ENCODE data around the gene OR2J3.
"Not testable (repeated sequence)": the region's sequence is repeated elsewhere in the genome, so short reads cannot be mapped to it uniquely, and the experiment has no call there.

OR2J3 gene
- total RNA-seq = 0 reads per million in 2 donors

DNA sequence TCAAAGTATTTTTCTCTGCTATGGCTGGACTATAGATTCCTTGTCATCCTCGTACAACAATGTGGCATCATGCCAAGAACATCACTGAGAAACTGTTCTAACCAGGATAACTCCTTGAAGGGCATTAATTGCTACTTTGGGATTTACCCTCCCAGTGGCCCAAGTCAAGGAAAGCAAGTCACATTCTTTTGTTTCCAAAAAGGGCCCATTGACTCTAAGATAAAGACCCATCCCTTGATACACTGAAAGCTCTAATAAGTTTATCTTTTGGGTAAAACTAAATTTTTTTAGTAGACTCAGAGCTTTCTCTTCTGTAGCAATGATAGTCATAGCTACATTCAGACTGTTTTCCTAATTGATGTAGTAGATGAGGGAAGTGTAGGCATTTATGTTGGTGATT is at the start of gene OR2J3:
TSS of gene OR2J3 (plus strand) at position 301 of the 400 bp plus-strand sequence. CDS start 3,833 bp downstream, outside the sequence.
- no peak for DNase-seq

DNA sequence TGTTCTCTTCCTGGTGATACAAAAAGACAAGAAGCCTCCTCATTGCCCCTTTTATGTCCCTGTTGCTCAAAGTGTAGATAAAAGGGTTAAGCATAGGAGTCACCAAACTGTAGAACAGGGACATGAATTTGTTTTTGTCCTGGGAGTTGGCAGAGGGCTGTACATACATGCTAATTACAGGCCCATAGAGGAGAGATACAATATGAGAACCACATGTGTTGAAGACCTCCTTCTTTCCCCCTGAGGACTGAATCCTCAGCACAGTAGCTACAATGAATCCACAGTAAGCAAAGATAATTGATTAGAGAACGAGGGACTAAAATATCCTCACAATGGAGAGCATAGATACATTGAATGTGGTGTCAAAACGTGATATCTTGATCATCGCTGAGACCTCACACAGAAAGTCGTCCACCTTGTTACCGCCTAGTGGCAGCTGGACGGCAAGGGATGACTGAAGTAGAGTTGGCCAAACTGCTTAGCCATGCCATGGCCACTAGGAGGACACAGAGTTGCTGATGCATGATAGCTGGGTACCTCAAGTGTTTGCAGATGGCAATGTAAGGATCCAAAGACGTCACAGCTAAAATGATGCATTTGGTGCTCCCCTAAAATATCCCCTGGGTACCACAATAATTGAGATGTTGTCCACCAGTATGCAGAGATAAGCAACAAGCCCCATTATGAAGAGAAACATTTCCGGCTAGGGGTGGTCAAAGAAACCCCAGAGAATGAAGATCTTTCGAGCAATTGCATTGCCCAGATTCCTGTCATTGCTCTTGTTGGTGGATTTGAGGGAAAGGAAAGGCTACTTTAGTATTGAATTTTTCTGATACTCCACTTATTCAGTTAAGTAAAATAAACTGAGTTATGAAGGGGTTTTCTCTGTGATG is 35.8 kb upstream of the OR2J3 start:
- no peak for DNase-seq

DNA sequence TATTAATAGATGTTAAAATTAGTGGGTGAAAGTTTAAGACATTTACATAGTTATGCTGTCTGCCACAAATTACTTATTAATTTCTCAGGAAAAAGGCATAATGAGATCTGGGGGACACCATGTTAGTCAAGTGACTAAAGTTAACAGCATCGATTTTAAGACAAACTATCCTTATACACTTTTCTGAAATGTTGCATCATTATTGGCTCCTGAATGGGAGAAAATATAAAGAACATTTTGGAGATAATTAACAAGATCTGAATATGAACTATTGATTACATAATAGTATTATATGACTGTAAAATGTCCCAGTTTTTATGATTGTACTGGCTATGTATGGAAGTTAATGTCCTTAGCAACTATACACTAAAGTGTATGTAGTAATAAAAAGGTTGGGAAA is 28.7 kb upstream of the OR2J3 start:
- DNase-seq = no peak

DNA sequence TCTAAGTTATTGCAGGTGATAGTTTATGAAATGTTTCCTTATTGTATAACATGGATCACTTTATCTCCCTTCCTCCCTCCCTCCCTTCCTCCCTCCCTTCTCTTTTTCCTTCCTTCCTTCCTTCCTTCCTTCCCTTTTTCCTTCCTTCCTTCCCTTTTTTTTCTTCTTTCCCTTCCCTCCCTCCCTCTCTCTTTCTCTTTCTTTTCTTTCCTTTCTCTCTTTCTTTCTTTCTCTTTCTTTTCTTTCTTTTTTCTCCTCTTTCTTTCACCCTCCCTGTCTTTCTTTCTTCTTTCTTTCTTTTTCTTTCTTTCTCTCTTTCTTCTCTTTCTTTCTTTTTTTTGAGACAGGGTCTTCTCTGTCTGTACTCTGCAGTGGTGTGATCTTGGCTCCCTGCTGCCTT is 26.5 kb upstream of the OR2J3 start:
- DNase-seq = no peak

DNA sequence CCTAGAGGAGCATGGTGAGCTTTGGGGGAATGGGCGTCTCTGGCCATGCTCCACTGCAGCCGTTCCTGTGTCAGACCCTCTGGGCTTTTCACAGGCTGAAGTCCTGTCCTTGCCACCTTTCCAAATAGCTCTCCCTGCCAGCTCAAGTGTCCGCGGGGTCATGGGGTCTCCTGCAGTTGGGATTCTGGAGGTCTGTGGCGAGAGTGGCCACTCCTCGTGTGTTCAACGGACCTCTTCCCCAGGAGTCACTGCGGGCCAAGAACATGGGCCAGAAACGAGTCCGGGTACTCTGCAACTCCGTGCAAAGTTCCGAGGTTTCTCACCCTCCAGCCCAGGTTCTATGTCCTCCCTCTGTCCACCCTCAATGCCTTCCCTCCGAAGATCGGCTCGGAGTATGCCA is 25.4 kb upstream of the OR2J3 start:
- no peak for DNase-seq

DNA sequence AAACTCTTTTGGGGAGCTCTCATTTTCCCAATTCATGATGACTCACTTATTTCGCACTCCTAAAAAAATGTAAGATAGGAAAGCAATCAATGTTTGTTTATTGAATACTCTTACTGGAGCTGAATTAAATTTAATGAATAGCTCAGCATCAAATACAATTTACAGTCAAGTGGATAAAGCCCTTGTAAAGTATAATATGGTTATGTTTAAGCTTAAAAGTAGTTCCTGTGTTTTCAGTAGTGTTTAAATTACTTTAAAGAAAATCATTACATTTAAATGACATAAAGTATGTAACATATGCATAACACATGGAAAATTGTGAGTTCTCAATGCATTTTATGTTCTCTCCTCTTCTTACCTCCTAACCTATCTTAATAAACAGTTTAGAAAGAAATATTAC is 20.6 kb upstream of the OR2J3 start, which contains the start of gene OR2B3:
TSS of gene OR2B3 (minus strand) at position 101 of the 400 bp plus-strand sequence. CDS start at position 36, 65 bp downstream.
- DNase-seq = no peak

DNA sequence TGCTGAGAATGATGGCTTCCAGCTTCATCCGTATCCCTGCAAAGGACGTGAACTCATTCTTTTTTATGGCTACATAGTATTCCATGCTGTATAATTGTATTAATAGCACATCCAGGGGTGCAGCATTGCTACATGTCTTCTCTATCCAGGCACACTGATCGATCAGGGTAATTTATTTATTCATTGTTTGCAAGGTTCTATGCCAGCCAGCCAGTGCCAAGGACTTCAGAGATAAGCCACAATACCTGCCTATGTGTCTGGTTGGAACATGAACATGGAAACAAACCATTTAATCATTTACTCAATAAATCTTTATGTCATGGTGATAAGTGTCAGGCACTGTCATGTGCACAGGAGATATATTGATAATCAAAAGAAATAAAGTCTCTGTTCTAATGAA is 14.9 kb upstream of the OR2J3 start:
- no peak for DNase-seq

DNA sequence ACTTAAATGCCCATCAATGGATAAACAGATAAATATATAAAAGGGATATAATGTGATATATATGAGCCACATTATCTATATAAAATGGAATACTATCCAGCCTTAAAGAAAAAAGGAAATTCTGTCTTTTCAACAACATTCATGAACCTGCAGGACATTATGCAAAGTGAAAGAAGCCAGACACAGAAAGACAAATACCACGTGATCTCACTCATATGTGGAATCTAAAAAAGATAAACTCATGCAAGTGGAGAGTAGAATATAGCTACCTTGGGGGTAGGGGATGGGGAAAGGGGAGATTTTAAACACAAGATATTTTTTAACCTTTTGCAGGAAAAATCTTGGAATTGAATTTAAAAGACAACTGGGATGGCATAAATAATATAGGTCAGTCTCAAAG is 10.1 kb upstream of the OR2J3 start:
- DNase-seq = no peak

DNA sequence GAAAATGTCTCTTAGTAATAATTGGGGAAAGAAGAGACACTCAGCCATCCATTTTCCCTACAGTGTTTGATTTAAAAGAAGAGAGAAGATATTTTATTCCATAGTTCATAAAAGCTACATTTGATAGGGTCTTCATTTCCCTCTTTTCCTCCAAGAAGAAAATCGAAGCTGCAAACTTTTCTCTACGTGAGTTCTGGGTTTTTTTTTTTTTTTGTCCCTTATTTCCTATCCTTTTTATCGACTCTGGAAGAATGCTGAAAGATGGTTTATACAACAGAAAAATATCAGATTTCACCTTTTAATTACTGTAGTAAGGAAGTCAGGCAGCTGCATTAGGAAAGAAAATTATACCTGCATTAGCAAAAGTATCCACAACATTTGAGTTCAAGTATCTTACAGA is 8.7 kb upstream of the OR2J3 start, which contains the start of gene OR2J1:
TSS of gene OR2J1 (plus strand) at position 301 of the 400 bp plus-strand sequence. CDS start 1,453 bp downstream, outside the sequence.
- no peak for DNase-seq

DNA sequence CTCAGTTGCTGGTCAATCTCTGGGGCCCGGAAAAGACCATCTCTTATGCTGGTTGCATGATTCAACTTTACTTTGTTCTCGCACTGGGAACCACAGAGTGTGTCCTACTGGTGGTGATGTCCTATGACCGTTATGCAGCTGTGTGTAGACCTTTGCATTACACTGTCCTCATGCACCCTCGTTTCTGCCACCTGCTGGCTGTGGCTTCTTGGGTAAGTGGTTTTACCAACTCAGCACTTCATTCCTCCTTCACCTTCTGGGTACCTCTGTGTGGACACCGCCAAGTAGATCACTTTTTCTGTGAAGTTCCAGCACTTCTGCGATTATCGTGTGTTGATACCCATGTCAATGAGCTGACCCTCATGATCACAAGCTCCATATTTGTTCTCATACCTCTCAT is 4.3 kb downstream of the OR2J3 start:
- no peak for DNase-seq

DNA sequence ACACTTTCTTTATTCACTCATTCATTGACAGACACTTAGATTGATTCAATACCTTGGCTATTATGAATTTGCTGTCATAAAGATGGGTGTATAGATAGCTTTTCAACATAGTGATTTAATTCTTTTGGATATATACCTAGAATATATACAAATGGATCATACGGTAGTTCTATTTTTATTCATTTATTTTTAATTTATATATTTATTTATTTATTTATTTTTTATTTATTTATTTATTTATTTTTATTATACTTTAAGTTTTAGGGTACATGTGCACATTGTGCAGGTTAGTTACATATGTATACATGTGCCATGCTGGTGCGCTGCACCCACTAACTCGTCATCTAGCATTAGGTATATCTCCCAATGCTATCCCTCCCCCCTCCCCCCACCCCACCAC is 7.1 kb downstream of the OR2J3 start:
- not testable (repeated sequence) for DNase-seq

DNA sequence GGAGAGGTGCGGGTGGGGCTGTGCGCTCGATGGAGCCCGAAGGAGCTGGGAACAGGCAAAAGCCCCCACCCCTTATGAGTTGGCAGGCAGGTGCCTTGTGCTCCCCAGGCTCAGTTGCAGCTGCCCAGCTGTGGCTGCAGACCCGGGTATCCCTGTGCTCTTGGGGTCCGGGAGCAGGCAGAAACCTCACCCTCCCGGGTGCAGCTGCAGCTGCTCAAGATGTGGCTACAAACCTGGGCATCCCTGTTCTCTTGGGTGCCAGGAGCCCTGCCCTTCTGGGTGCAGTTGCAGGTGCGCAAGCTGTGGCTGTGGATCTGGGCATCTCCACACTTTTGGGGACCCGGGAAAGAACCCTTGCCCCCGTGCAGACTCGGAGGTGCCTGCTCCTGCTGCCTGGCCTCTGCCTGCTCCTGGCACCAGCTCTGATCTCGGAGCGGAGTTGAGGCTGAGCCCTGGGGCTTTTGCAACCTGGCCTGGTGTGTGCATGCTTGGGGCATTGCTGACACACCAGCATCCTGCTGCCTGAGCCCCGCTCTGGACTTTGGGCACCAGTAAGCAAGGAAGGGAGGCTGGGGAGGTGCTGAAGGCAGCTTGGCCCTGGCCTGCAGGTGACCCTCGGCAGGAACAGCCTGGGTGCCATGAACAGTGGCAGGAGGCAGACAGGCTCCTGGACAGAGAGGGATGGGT is 21.6 kb downstream of the OR2J3 start:
- no peak for DNase-seq

DNA sequence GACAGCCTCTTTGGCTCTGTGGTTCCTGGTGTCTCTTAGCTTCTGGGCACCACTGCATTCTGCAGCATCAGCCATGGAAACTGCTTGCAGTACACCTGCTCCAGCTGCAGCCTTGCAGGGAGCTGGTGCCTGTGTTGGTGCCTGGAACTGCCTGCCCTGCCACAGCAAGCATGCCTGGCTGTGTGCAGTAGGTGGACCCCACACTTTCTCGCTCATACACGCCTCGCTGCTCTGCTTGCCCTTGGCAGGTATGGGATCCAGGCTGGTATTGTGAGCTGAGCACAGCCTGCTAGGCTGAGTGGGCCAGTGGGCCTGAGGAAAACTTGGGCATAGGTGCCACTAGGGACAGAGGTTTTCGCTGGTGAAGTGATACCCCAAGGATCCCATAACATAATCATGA is 22.8 kb downstream of the OR2J3 start:
- no peak for DNase-seq

DNA sequence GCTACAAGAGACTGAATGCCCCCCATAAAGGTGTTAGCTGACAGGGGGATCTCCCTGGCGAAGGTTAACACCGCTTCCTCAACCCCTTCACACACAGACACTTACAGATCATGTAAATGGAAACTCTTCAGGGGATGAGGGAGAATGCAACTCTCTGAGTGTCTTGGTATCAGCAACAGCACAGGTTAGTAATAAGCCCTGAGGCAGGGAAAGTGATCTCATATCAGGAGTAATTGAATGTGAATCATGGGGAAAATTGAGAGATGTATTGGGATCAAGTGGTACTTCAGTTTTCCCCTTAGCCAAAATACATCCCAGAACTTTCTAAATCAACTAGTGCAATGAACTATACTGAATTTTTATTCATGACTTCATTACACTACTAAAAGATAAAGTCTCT is 23.8 kb downstream of the OR2J3 start:
- no peak for DNase-seq

DNA sequence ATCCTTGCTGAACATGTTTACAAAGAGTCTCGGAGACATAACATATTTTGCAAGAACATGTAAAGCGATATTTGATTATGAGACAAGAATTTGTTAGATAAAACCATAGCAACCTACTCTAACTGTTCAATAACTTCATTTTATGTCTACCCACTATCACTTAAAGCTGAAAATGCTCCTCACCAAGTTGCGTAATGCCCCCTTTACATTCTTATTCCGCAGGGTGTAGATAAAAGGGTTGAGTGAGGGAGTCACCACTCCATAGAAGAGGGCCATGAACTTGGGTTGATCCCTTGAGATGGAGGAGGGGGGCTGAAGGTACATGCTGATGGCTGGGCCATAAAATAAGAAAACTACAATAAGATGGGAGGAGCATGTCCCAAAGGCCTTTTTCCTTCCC is 29.9 kb downstream of the OR2J3 start:
- DNase-seq = no peak

DNA sequence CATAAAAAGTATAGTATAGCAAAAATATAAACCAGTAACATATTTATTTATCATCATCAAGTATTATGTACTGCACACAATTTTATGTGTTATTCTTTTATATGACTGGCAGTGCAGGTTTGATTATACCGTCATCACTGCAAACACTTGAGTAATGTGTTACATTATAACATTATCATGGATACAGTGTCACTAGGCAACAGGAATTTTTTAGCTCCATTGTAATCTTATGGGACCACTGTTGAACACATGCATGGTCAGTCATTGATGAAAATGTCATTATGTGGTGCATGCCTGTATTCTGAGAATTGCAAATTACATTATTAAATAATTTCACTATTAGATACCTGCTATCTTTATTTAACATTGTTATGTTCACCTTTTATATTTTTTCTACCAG is 33.7 kb downstream of the OR2J3 start:
- no peak for DNase-seq

DNA sequence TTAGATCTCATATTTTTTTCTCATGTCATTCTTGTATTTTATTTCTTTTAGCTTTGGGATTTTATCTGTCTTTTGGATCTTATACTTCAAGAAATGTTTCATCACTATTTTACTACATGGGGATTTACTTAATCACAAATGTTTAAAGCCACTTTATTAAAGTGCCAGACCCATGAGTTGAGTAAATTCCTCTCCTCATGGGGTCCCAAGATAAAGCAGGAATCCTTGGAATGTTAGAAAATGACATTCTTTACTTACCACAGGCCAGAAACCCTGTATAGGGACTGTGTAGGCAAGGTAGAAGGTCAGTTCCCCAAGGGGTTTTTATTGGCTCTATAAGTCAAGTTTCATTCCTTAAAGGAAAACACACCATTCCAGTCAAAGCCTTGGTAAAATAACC is 34.5 kb downstream of the OR2J3 start:
- DNase-seq = no peak

DNA sequence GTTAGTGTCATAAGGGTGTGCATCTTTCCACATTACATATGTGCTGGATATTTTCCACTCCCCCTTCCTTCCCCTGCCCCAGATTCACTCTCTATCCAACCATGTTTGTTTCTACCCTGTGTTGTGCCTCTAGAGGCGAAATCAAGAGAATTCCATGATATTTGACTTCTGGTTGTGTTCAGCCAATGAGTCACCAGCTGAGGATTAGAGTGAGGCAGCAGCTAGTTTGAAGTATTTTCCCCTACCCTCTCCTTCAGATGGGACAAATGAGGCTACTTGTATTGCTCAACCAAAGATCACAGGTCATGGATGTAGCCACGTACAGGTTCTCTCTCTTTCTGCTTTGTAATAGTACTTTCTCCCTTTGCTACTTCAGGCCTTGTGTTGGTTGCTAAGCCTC is 38.3 kb downstream of the OR2J3 start:
- no peak for DNase-seq

DNA sequence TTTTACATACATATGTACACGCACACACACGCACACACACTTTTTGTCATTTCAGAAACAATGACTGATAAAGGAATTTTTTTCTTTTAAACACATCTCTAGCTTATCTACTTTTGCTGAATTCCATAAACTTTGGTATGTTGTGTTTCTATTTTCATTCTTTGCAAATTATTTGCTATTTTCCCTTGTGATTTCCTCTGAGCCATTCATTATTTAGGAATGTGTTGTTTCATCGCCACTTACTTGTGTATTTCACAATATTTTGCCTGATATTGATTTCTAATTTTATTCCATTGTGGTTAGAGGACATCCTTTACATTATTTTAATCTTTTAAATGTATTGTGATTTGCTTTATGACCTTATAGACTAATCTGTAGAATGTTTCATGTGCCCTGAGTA is 39.2 kb downstream of the OR2J3 start:
- DNase-seq = no peak

DNA sequence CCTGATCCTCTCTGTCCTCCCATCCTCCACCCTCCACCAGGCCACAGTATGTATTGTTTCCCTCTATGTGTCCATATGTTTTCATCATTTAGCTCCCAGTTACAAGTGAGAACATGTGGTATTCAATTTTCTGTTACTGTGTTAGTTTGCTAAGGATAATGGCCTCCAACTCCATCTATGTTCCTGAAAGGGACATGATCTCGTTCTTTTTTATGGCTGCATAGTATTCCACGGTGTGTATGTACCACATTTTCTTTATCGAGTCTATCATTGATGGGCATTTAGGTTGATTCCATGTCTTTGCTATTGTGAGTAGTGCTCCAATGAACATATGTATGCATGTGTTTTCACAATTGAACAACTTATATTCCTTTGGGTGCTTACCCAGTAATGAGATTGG is 41.6 kb downstream of the OR2J3 start:
- DNase-seq = not testable (repeated sequence)

DNA sequence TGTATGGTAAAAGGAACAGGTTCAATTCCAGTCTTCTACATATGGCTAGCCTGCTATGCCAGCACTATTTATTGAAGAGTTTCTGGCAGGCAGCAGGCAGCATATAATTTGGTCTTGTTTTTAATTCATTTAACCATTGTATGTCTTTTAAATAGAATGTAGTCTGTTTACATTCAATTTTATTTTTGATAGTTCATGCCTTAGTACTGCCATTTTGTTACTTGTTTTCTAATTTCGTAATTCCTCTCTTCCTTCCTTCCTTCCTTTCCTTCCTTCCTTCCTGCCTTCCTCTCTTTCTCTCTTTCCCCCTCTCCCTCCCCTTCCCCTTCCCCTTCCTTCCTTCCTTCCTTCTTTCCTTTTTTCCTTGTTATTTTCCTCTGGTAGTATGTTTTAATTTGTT is 45.2 kb downstream of the OR2J3 start:
- DNase-seq = no peak

DNA sequence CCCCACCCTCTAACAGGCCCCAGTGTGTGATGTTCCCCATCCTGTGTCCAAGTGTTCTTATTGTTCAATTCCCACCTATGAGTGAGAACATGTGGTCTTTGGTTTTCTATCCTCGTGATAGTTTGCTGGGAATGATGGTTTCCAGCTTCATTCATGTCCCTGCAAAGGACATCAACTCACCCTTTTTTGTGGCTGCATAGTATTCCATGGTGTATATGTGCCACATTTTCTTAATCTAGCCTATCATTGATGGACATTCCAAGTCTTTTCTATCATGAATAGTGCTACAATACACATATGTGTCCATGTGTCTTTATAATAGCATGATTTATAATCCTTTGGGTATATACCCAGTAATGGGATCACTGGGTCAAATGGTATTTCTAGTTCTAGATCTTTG is 47.3 kb downstream of the OR2J3 start:
- DNase-seq = not testable (repeated sequence)

DNA sequence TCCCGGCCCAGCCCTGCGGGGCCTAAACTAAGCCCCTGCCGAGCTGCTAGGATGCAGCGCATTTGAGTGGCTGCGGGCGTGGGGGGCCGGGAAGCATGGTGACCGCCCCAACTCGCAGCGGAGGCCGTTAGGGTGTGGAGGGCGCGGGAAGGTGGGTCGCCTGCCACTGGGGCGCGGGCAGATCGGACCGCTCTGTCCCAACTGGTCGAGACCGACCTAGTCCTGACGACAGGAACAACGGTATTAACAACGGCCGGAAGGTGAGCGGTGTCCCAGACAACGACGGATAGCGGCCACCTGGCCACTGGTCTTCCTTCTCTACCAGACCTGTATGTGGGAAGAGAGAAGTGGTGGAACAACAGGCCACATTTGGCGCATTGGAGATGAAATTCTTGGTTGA is 52.1 kb downstream of the OR2J3 start:
- DNase-seq = not testable (repeated sequence)
